Neural progenitor cell (in vitro differentiated cells): ENCODE results near the gene RETSAT. TPM values are rescaled to one million over a fixed set of nuclear protein-coding genes. Genes with fewer than 3 reads are reported as not detected.

Experiments used
- DNase-seq: peaks from one replicate; pipeline ENCODE4 v3.0.0-alpha.2; 2016; ENCODE audit warnings: low spot score
- H2AFZ ChIP-seq: fragments of 200-600 bp; sonication (generic); replicated peaks from 2 replicates; pipeline ENCODE4 v1.6.1; 2016; ENCODE audit warnings: antibody characterized with exemption
- H3F3A ChIP-seq: fragments of 200-600 bp; sonication (generic); 2 replicates; pipeline ENCODE4 v1.6.1; 2016; ENCODE audit warnings: antibody characterized with exemption, low read depth
- H3K27ac ChIP-seq: fragments of 200-600 bp; sonication (generic); 2 replicates; pipeline ENCODE4 v1.5.1; 2016; ENCODE audit warnings: mild to moderate bottlenecking
- H3K27me3 ChIP-seq: fragments of 200-600 bp; sonication (generic); 2 replicates; pipeline ENCODE4 v1.6.1; 2016; ENCODE audit warnings: mild to moderate bottlenecking, moderate library complexity
- H3K36me3 ChIP-seq: fragments of 200-600 bp; sonication (generic); 2 replicates; pipeline ENCODE4 v1.5.1; 2016
- H3K4me1 ChIP-seq: fragments of 200-600 bp; sonication (generic); 2 replicates; pipeline ENCODE4 v1.6.1; 2016; ENCODE audit warnings: mixed run types
- H3K4me2 ChIP-seq: fragments of 200-600 bp; sonication (generic); 2 replicates; pipeline ENCODE4 v1.6.1; 2016
- H3K4me3 ChIP-seq: fragments of 200-600 bp; sonication (generic); 2 replicates; pipeline ENCODE4 v1.5.1; 2016
- H3K79me2 ChIP-seq: fragments of 200-600 bp; sonication (generic); 2 replicates; pipeline ENCODE4 v1.6.1; 2016; ENCODE audit warnings: low read depth
- H3K9ac ChIP-seq: fragments of 200-600 bp; sonication (generic); 2 replicates; pipeline ENCODE4 v1.6.1; 2016
- H3K9me3 ChIP-seq: fragments of 200-600 bp; sonication (generic); 2 replicates; pipeline ENCODE4 v1.5.1; 2016; ENCODE audit warnings: low read depth
- H4K20me1 ChIP-seq: fragments of 200-600 bp; sonication (generic); 2 replicates; pipeline ENCODE4 v1.6.1; 2016; ENCODE audit warnings: low read depth
- H3K27ac Mint-ChIP-seq: 3 replicates; pipeline ENCODE4 v1.8.0; 2021; ENCODE audit warnings: mixed read lengths
- H3K27me3 Mint-ChIP-seq: 2 replicates; pipeline ENCODE4 v1.8.0; 2022; ENCODE audit warnings: low read depth, mild to moderate bottlenecking, inconsistent platforms, moderate library complexity, mixed read lengths; ENCODE audit not compliant: insufficient read depth
- H3K36me3 Mint-ChIP-seq: 3 replicates; pipeline ENCODE4 v1.8.0; 2021; ENCODE audit warnings: mixed read lengths
- H3K4me1 Mint-ChIP-seq: 3 replicates; pipeline ENCODE4 v1.8.0; 2021; ENCODE audit warnings: mixed read lengths
- H3K4me3 Mint-ChIP-seq: 3 replicates; pipeline ENCODE4 v1.8.0; 2021; ENCODE audit warnings: mild to moderate bottlenecking, moderate library complexity, mixed read lengths
- H3K9me3 Mint-ChIP-seq: 3 replicates; pipeline ENCODE4 v1.8.0; 2020; ENCODE audit warnings: mixed read lengths
- CTCF ChIP-seq: fragments of 200-600 bp; sonication (generic); IDR thresholded peaks from 2 replicates; pipeline ENCODE4 v1.5.1; 2017; ENCODE audit warnings: antibody characterized with exemption, mild to moderate bottlenecking
- EZH2 ChIP-seq: fragments of 200-600 bp; sonication (generic); IDR thresholded peaks from 2 replicates; pipeline ENCODE4 v1.6.1; 2017; ENCODE audit warnings: antibody characterized with exemption, mild to moderate bottlenecking, moderate library complexity
- EZH2phosphoT487 ChIP-seq: fragments of 200-600 bp; sonication (generic); IDR thresholded peaks from 2 replicates; pipeline ENCODE4 v1.6.1; 2017; ENCODE audit warnings: antibody characterized with exemption
- small RNA-seq: library from RNA; depleted of rRNA; stranded (forward); fragments of <200 nt; gene quantifications from one replicate; pipeline ENCODE3, GENCODE V24; 2015
- total RNA-seq: library from RNA; depleted of rRNA; stranded (reverse); fragments of >200 nt; gene quantifications from 2 replicates; pipeline ENCODE4 v1.2.3, GENCODE V29; 2015; ENCODE audit warnings: low replicate concordance

Gene RETSAT
- total RNA-seq, 1 donor from 2014 or later = 13.3 TPM

- H3K4me1 Mint-ChIP-seq = peaks cover 5% of the 10 kb centered on the region
- DNase-seq = no peak
- H3K9me3 Mint-ChIP-seq = no peaks in the 10 kb centered on the region
- no peak overlapping the region for H3K4me3 Mint-ChIP-seq
- no peak for TF ChIP-seq CTCF
- TF ChIP-seq EZH2 = no peak
- no peak for TF ChIP-seq EZH2phosphoT487
- Histone ChIP-seq H2AFZ (no peak overlapping the region), H3K4me2 (no peak overlapping the region), H3K4me1 (no peaks in the 10 kb centered on the region), H3K4me3 (no peak overlapping the region), H3K79me2 (no peaks in the 10 kb centered on the region), H3K27me3 (no peaks in the 10 kb centered on the region), H3K36me3 (no peaks in the 10 kb centered on the region), H3K9me3 (no peaks in the 10 kb centered on the region), H3F3A (peaks cover 3% of the 10 kb centered on the region), H3K27ac (no peak overlapping the region), H4K20me1 (no peaks in the 10 kb centered on the region), H3K9ac (no peak overlapping the region)
- H3K27me3 Mint-ChIP-seq = peaks cover 4% of the 10 kb centered on the region
- H3K27ac Mint-ChIP-seq = peak overlapping the region; percentile 77
- H3K36me3 Mint-ChIP-seq = peaks cover 16% of the 10 kb centered on the region
Measured at GRCh38 chr2:85303780-85304531, 50.4 kb downstream of the RETSAT start.

- Histone ChIP-seq H3F3A (peaks cover 9% of the 10 kb centered on the region), H2AFZ (no peak overlapping the region), H3K4me1 (no peaks in the 10 kb centered on the region), H4K20me1 (no peaks in the 10 kb centered on the region), H3K9ac (no peak overlapping the region), H3K27ac (no peak overlapping the region), H3K9me3 (no peaks in the 10 kb centered on the region), H3K36me3 (no peaks in the 10 kb centered on the region), H3K4me2 (no peak overlapping the region), H3K79me2 (no peaks in the 10 kb centered on the region), H3K27me3 (no peaks in the 10 kb centered on the region), H3K4me3 (no peak overlapping the region)
- no peaks in the 10 kb centered on the region for H3K9me3 Mint-ChIP-seq
- H3K4me1 Mint-ChIP-seq = peaks cover 5% of the 10 kb centered on the region
- no peak for TF ChIP-seq EZH2
- TF ChIP-seq EZH2phosphoT487 = no peak
- TF ChIP-seq CTCF = no peak
- DNase-seq = no peak
- H3K36me3 Mint-ChIP-seq = peaks cover 18% of the 10 kb centered on the region
- peaks cover 4% of the 10 kb centered on the region for H3K27me3 Mint-ChIP-seq
- H3K27ac Mint-ChIP-seq = no peak overlapping the region
- H3K4me3 Mint-ChIP-seq = no peak overlapping the region
Measured at GRCh38 chr2:85302121-85302520, 52.2 kb downstream of the RETSAT start.

Small RNAs within 50 kb of the gene (small RNA-seq; reads per million reads assigned to genes)
- gene AC062037.1 = not detected
- gene AC062037.2 = not detected
- gene RF00019 = not detected
- gene RN7SL113P = not detected

Other genes starting within 250 kb of the RETSAT start
- gene TCF7L1, start 221.1 kb downstream of the RETSAT start, total RNA-seq = 1.0 and 3.7 TPM in 2 replicates
- gene TGOLN2, start 26.5 kb downstream of the RETSAT start, total RNA-seq = 28.5 and 31.9 TPM in 2 replicates
- gene ELMOD3, start 241 bp upstream of the RETSAT start, total RNA-seq = 21.5 and 28.1 TPM in 2 replicates
- gene CAPG, start 55.8 kb upstream of the RETSAT start, total RNA-seq = 23.9 TPM in 2 replicates
- 0.07 and 0.74 TPM in 2 replicates for gene SH2D6, start 64.2 kb upstream of the RETSAT start, total RNA-seq
- 180 and 221 TPM in 2 replicates for gene MAT2A, start 184.6 kb upstream of the RETSAT start, total RNA-seq
- gene GGCX, start 207.0 kb upstream of the RETSAT start, total RNA-seq = 29.7 and 41.7 TPM in 2 replicates
- 0.52 and 2.4 TPM in 2 replicates for gene VAMP8, start 223.1 kb upstream of the RETSAT start, total RNA-seq
- gene VAMP5, start 229.9 kb upstream of the RETSAT start, total RNA-seq = not detected in 2 replicates
- gene RNF181, start 241.2 kb upstream of the RETSAT start, total RNA-seq = 81.3 and 113 TPM in 2 replicates
- gene TMEM150A, start 248.2 kb upstream of the RETSAT start, total RNA-seq = 7.2 and 12.5 TPM in 2 replicates